Suppressor macrophage (primary cell): ENCODE measurements around the gene AZIN2.
"Not testable (repeated sequence)": the region's sequence is repeated elsewhere in the genome, so short reads cannot be mapped to it uniquely, and the experiment has no call there.

Experiments
- DNase-seq, 4 experiments: peaks; one replicate each; pipeline ENCODE4 v3.0.0-alpha.2; 2020 to 2022

The AZIN2 gene

DNA sequence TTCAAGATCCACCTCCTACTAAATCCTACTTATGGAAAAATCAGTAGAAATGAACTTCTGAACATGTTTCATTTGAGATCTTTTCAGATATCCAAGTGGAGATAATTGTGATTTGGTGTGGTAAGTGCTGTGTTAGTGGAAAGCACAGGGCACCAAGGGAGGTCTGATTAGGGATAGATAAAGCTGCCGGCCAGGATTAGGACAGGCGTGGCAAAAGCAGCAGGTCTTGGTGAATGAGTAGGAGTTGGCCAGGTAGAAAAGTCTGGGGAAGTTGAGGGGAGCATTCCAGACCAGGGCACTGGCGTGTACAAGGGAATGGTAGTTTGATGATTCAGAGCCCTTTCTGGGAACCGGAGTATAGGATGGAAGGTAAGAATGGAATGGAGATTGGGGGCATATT is 47.8 kb downstream of the AZIN2 start:
- no peak for DNase-seq

DNA sequence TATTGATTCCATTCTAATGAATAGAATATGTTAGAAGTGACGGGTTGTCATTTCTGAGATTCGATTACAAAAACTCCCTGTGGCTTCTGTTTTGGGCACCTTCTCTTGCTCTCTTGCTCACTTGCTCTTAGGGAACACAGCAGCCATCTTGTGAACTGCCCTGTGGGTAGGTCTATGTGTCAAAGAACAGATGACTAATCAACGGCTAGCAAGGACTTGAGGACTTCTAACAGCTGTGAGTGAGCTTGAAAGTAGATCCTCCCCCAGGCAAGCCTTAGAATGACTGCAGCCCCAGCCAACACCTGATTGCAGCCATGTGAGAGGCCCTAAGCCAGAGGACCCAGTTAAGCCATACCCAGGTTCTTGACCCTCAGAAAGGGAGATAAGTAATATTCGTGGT is 49.3 kb downstream of the AZIN2 start:
- peak in 2 of 4 experiments; percentile 7 to 9 for DNase-seq

DNA sequence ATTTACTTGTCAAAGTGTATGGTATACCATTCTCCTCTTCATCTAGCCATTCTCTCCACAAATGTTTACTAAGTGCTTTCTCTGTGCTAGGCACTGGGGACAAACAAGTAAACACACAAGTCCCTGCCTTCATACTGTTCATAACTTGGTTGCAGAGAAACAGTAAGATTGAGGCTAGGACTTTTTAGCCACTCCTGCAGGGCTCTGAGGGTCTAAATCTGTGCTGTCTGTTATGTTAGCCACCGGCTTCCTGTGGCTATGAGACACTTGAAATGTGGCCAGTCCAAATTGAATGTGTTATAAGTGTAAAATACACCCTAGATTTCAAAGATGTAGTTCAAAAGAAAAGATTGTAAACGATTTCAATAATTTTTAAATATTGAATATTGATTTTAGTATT is 50.2 kb downstream of the AZIN2 start:
- no peak for DNase-seq

DNA sequence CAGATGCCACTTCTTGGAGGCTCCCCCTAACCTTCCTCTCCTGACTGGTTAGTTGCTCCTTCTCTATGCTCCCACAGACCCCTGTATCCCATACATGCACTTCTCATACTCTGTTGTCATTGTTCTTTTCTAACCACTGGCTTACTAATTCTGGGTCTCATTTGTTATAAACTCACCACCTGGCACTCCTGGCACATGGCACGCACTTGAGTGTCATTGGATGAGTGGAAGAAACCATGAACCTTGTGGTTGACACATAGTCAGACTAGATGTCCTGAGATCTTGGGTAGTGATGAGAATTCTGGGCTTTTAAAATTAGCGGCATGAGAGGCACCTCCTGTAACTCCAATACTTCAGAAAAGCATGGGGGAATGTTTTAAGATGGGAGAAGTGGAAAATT is 51.6 kb downstream of the AZIN2 start:
- no peak for DNase-seq

DNA sequence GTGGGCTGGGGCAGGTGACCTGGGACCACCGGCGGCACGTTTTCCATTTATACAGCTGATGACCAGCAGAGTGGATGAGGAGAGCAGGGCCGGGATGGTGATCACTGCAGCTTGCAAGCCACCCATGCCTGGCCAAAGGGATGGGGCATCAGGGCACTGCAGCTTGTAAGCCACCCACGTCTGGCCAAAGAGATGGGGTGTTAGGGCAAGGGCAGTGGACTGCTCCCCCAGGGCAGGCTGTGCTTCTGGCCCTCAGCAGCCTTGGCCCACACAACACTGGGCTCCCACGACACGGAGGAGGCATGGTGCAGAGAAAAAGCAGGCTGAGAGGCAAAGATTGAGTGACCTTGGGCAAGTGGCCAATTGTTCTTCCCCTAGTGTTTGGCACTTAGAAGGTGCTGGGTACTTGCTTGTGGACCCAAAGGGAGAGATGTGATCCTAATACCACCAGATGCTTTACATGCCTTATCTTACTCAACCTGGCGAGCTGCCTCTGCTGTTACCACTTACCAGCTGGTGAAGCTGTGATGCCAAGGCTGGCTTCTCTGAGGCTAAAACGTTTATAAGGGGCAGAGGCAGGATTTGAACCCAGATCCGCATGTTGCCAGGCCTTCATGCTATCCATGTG is 52.6 kb downstream of the AZIN2 start:
- no peak for DNase-seq

DNA sequence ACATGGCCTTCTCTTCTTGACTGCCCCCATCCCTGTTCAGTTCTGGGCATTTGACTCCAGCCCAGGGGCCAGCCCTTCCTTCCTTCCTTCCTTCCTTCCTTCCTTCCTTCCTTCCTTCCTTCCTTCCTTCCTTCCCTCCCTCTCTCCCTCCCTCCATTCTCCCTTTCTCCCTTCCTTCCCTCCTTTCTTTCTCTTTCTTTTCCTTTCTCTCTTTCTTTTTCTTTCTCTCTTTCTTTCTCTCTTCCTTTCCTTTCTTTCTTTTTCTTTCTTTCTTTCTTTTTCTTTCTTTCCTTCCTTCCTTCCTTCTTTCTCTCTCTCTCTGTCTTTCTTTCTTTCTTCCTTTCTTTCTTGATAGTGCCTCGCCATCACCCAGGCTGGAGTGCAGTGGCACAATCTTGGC is 55.1 kb downstream of the AZIN2 start:
- DNase-seq = not testable (repeated sequence)

DNA sequence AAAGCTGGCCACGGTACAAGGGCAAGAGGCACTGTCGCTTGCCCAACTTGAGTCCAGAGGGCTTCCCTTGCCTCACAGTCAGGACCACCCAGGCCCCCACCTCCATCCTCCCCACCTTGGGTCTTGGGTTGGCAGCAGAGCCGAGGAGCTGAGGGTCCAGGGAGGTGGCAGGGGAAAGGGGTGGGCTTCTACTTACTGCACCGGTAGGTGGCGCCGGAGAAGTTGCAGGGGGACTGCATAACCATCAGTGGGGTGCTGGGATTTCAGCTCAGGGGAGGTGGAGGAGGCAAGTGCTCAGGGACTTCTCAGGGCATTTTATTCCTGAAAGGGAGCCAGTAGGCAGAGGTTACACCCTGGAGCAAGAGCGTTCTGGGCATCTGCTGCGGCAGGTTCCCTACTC is 56.8 kb downstream of the AZIN2 start:
- DNase-seq = peak in 1 of 4 experiments; percentile 40

DNA sequence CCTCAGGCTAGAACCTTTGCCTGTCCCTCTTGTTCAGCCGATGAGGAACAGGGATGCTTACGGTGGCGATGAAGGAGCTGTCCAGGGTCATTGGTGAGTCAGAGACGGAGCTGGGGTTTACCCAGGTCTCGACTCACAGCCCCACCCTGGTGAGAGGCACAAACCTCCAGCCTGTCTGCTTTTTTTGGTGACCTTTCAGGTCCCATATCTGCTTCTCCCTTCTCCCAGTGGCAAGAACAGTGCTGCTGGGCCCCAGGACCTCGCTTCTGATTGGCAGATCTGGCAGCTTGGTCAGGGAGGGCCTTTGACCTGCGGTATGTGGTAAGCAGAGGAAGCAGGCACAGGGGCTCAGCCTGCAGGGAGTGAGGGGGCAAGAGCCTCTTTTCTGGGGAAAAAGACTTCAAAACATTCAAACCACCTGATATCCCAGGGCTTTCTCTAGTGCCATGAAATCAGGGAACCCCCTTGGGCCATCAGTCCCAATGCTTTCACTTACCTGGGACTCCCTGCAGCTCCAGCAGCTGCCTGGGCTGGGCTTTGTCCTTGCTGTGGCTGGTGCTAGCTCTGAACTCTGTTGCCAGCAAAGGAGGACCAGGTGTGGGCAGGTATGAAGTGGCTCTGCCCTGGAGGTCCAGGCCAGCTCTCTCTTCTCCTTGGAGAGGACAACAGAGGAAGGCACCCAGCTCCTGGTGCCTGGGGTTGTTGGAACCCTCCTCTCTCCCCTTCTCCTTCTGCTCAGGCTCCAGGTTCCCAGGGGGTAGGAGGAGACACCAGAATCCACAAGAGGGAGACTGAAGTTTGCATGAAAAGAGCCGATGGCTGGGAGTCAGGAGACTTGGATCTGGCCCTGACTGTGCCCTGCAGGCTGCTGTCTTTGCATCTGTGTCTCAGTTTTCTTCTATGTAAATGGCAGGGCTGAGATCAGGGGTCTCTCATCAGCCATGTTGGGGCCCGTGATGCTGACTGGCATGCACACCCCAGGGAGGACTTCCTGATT is 59.5 kb downstream of the AZIN2 start:
- DNase-seq = no peak

DNA sequence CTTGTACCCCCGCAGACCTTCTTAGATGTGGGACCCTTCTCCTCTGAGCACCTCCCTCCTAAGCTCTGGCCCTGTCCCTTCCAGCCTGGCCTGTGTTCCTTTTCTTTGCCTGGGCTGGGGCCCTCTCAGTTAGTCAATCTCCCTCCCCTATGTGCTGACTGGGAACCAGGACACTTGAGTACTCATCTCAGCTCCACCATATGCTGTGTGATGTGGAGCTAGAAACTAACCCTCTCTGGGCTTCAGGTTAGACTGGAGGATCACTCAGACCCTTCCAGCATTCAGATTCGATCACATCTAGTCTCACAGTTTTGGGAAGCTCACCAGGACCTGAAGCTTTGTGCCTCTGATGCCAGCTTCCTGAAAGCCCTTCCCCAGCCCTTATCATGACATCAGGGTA is 60.3 kb downstream of the AZIN2 start:
- no peak for DNase-seq

DNA sequence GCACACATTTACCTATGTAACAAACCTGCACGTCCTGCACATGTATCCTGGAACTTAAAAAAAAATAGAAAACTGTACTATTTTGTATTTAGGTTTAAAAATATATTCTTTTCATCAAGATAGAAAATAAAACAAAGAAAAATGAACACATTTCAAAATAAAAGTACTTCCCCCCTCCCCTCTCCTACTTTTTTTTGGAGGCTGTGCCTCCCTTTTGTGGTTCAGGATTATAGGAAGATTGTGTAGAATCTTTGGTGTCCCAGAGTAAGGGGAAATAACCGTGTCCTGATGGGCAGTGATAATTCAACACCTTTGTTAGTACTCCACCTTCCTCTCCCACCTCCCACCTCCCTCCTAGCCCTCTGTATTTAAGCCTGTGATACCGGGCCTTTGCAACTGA is 60.8 kb downstream of the AZIN2 start:
- DNase-seq = no peak

DNA sequence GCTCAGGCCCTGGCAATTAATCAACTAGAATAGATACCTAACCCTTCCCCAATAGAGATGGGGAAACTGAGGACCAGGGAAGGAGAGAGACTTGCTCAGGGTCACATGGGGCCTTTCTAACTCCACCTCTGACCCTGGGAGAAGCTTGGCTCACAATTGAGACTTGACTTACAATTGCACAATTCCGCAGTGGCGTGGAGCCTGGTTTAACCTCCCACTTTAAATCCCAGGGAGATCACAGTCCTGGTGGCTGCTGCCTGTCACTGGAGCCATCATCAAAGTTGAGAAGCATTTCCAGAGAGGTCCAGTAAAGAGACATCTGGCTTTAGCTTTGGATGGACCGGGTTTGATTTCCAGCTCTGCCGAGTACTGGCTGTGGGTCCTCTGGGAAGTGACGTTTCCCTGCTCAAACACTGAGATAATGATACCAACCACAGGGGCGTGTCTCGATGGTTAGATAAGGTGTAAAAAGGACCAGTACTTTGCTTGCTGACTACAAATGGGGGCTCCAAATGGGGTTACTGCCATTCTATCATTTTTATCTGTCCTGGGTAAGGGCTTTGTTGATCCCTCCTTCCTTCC is 61.6 kb downstream of the AZIN2 start:
- DNase-seq = no peak

DNA sequence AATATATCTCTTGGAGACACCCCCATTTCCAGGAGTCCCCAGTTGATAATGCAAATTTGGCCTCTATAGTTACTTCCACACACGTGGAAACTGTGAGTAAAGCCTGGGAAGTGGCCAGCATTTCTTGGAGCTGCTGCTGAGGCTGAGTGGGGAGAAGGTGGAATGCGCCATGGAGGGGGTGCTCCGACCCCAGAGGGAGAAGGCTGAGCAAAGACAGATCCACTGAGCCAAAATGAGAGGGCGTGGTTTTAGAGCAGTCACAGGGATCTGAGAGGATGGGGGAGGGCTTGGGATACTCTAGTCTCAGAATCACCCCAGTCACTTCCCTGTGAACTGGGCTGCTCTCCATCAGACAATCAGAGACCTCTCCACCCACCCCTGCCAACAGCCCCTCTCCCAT is 62.2 kb downstream of the AZIN2 start:
- no peak for DNase-seq

DNA sequence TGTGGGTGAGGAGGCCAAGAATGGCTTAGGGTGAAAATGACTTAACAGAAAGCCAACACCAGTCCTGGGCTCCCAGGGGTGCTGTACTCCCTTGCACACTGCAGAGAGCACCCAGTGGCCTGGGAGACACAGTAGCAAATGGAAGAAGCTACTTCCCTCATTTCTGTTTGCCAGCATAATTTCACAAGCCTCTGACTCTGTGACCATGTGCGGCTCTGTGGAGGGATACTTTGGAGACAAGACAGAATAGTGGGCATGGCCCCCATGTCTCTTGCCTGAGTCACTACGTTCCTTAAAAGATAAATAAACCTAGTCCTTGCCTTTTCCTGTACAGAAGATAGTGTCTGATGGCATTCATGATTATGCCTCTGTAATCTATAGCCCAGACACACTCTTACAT is 62.7 kb downstream of the AZIN2 start:
- DNase-seq = peak; percentile 11 to 28 (median 20)

DNA sequence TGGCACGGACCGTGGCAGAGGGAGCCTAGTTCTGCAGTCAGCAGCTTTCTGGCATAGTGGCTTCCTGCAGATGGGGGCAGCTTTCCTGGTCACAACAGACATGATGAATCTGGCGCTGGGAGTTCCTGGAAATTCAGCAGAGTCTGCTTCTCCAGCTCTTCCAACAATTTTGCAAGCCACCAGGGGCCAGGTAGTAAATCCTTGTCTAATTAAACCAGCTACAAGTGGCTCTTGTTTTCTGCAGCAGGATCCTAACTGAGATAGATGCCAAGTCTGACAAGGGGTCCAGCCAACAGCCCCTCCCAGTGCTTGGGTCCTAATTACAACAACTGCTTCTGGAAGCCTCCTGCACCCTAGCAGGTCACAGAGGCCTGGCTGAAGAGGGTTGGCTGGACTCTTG is 65.0 kb downstream of the AZIN2 start:
- DNase-seq = no peak

DNA sequence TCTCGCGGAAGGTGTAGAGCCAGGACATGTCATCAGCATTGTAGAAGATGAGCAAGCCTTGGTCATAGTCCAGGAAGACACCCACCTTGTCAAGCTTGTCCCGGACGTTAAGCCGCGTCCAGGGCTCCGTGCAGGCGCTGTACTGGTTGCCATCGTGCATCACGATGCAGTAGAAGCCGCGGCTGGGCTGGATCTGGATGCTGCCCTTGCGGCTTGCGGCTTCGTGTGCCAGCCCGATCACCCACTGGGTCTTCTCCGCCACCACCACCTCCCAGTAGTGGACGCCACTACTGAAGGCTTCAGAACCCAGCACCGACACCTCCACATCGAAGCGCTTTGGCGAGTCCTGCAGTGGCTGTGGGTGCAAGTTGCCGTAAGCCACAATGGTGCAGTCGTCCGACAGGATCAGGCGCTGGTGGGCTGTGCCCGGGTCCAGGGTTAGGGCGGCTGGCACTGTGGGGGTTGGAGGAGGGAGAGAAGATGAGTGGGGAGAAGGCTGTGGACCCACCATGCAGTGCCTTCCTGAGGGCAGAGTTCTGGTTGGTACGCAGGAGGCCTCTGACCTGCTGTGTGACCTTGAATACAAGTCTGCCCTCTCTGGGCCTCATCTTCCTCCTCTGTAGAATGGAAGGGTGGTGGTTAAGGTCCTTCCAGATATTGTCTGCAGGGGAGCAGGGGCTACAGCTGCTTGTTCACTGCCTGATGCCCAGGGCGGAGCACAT is 66.5 kb downstream of the AZIN2 start:
- no peak for DNase-seq

DNA sequence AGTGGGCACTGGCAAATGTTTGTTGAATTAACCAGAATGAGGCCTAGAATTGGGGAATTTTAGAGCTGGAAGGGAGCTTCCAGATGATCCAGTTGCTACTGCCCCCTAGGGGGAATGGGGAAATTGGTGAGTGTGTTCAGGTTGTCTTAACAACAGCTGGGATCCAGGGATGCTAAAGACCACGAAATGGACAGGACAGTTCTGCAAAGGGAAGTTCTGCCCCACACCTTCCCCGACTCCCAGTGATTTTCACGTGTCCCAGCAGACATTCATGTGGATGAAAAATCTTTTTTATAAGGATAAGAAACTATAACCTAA is 67.0 kb downstream of the AZIN2 start:
- peak in 2 of 4 experiments; percentile 20 to 23 for DNase-seq

DNA sequence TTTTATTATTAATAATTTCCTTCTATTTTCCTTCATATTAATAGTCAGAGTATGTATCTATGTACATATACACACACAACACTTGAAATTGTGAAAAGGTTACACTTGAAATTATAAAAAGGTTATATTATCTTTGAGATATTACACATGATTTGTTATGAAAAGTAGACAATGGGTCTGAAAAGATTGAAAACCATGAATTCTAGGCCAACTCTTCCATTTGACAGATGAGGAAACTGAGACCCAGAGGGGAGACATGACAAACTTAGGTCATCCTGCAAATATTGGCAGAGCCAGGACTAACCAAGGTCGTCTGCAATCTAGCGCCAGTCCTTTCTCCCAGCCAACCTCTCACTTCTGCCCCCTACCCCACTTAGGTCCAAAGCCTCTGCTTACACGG is 67.7 kb downstream of the AZIN2 start:
- no peak for DNase-seq

DNA sequence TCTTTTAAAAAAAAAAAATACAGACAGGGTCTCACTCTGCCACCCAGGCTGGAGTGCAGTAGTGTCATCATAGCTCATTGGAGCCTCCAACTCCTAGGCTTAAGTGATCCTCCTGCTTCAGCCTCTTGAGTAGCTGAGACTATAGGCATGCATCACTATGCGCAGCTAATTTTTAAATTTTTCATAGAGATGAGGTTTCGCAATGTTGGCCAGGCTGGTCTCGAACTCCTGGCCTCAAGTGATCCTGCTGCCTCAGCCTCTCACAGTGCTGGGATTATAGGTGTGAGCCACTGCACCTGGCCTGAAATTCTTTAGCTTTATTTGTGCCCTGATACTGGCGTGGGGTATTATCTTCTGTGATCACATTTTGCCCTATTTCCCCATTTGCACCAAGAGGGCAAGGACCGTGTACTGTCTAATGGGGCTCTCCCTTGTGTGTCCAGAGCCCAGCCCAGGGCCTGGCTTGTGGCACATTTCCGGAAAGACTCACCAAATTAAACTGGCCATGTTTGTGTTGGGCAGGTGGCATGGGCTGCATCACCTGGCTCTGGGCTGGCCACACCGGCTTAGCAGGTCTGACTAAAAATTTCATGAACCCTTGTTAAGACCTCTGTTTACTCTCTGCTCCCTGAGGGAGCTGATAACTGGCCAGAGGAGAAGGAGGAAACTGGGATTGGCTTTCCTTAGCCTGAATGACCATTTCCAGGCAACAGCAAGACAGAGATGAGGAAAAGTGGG is 68.7 kb downstream of the AZIN2 start:
- no peak for DNase-seq

DNA sequence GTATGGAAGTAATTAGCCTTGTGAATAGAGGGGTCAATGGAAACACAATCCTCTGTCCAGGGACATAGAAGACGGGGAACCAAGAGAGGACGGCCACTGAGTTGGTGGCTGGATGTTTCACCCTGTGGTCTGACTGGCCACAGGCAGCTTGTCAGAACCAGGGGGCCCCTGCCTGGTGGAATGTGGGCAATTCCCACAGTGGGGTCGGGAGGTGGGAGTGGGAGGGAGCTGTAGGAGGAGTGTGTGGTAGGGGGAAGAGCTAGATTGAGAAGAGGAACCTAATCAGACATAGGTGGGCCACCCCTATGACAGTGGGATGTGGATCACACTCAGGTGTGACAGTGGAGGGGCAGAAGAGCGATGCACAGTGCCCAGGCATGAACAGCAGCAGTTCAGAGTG is 69.6 kb downstream of the AZIN2 start:
- DNase-seq = no peak

DNA sequence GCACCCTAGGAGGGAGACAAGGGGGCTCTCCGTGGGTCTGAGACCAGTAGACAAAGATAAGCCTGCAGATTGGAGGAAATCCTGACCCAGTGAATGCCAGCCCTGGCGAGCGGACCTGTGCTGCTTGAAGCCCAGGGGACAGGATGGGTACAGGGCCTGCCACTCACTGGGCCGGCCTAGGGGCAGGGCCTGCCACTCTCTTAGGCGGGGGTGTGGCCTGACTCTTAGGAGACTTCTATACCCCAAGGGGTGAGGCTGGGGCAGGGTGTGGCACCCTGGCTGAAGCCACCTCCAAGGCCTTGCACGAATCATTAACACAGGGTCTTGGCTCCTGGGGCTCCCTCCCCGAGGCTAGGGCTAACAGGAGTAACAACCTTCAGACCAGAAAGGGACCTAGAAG is 70.2 kb downstream of the AZIN2 start:
- no peak for DNase-seq

DNA sequence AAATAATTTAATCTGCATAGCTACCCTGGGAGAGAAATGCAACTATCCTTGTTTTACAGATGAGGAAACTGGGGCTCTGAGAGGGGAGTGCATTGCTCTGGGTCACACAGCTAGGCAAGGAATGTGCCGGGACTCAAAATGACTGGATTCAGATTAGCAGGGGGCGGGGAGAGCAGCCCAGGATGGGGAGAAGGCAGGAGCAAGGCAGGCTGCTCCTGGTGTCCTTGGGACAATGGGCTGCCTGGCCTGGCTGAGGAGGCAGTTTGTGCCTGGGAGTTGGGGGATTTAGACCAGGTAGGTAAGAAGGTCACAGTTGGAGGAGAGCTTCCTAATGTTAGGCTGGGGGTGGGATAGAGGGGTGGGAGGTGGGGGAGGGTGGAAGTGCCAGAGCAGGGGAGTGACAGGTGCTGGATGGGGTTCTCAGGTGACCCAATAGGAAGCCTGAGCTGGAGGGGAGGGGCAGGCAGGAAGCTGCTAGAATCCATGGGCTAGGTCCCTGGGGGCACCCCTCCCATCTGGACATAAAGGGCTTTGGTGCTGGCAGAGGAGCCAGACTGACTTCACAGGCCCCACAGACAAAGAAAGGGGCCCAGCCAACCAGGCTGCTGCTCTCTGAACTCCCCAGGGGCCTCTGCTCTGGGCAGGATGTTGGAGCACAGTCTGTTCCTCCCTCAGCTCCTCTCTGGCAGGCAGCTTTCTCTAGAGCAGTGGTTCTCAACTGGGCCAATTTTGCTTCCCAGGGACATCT is 71.9 kb downstream of the AZIN2 start:
- no peak for DNase-seq

DNA sequence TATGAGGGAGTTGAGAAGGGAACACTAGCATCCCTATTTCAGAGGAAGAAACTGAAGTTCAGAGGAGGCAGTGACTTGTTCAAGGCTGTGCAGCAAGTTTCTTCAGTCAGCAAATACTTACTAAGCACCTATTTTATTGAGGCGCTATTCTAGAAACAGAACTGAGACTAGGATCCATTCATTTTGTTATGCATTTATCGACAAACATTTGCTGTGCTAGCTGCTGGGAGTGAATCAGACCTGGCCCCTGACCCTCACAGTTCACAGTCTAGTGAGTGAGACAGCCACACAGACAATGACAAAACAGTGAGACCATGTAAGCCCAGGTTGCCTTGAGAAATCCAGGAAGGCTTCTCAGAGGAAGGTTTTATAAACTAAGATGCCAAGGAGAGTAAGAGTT is 72.7 kb downstream of the AZIN2 start:
- no peak for DNase-seq
